Small intestine (tissue), 7 donors: ENCODE results near the gene ADAMTSL5. TPM values are rescaled to one million over a fixed set of nuclear protein-coding genes. Genes with fewer than 3 reads are reported as not detected.

Experiments
- DNase-seq, 2 donors: peaks; one replicate each; pipeline versions ENCODE4 v3.0.0 to v3.0.0-alpha.2; 2013
- FAIRE-seq: peaks from 2 replicates; lab custom pipeline; 2012; peaks lifted over from hg19 to GRCh38; lab: Jason Lieb, UNC
- H3K27ac ChIP-seq, 3 donors: one replicate each; pipeline ENCODE4 v1.5.1; 2013; ENCODE audit warnings: low read length in 2 of 3, mild to moderate bottlenecking in 2 of 3, control low read depth in 1 of 3, inconsistent platforms in 1 of 3, low read depth in 1 of 3, moderate library complexity in 1 of 3
- H3K27me3 ChIP-seq, 3 donors: one replicate each; pipeline ENCODE4 v1.6.1; 2013; ENCODE audit warnings: low read length in 3 of 3, inconsistent platforms in 1 of 3; ENCODE audit not compliant: control insufficient read depth in 3 of 3, insufficient read depth in 3 of 3
- H3K36me3 ChIP-seq, 3 donors: one replicate each; pipeline ENCODE4 v1.6.1; 2013; ENCODE audit warnings: low read length in 3 of 3, inconsistent platforms in 1 of 3, low read depth in 1 of 3, mild to moderate bottlenecking in 1 of 3, moderate library complexity in 1 of 3; ENCODE audit not compliant: control insufficient read depth in 3 of 3, insufficient read depth in 2 of 3
- H3K4me1 ChIP-seq, 3 donors: one replicate each; pipeline ENCODE4 v1.6.1; 2013; ENCODE audit warnings: low read length in 2 of 3, inconsistent platforms in 1 of 3, low read depth in 1 of 3, mild to moderate bottlenecking in 1 of 3, moderate library complexity in 1 of 3; ENCODE audit not compliant: control insufficient read depth in 3 of 3, insufficient read depth in 2 of 3
- H3K4me3 ChIP-seq, 3 donors: one replicate each; pipeline ENCODE4 v1.5.1; 2013; ENCODE audit warnings: low read length in 3 of 3, control low read depth in 1 of 3, inconsistent platforms in 1 of 3, low read depth in 1 of 3, mild to moderate bottlenecking in 1 of 3, moderate library complexity in 1 of 3
- H3K9me3 ChIP-seq, 2 donors: one replicate each; pipeline ENCODE4 v1.6.1; 2013; ENCODE audit warnings: low read depth in 1 of 2, low read length in 1 of 2; ENCODE audit not compliant: control insufficient read depth in 2 of 2, insufficient read depth in 1 of 2
- WGBS, 3 donors: extraction: QIAGEN DNeasy Blood & Tissue Kit; methylation state at CpG; one replicate each; pipeline ENCODE4 v1.1.7; 2013; 5-methylcytosine and 5-hydroxymethylcytosine counted together
- polyA plus RNA-seq, 4 donors: library from polyadenylated mRNA; stranded (reverse) in 3 of 4; unstranded in 1 of 4; fragments of 200-250 nt in 3 of 4; fragments of 120-200 nt in 1 of 4; gene quantifications; one replicate each; pipeline versions ENCODE4 v1.2.1 to v1.2.3, GENCODE V29; 2013
- donor health status: healthy with polysubstance abuse.
- donor health status: control.
- donor health status: control.
- donor health status: Bipolar disorder and iron deficiency.
- donor health status: healthy.

Gene ADAMTSL5
- polyA plus RNA-seq, 4 donors: 6.4 to 24.8 (median 18.6) TPM

DNA sequence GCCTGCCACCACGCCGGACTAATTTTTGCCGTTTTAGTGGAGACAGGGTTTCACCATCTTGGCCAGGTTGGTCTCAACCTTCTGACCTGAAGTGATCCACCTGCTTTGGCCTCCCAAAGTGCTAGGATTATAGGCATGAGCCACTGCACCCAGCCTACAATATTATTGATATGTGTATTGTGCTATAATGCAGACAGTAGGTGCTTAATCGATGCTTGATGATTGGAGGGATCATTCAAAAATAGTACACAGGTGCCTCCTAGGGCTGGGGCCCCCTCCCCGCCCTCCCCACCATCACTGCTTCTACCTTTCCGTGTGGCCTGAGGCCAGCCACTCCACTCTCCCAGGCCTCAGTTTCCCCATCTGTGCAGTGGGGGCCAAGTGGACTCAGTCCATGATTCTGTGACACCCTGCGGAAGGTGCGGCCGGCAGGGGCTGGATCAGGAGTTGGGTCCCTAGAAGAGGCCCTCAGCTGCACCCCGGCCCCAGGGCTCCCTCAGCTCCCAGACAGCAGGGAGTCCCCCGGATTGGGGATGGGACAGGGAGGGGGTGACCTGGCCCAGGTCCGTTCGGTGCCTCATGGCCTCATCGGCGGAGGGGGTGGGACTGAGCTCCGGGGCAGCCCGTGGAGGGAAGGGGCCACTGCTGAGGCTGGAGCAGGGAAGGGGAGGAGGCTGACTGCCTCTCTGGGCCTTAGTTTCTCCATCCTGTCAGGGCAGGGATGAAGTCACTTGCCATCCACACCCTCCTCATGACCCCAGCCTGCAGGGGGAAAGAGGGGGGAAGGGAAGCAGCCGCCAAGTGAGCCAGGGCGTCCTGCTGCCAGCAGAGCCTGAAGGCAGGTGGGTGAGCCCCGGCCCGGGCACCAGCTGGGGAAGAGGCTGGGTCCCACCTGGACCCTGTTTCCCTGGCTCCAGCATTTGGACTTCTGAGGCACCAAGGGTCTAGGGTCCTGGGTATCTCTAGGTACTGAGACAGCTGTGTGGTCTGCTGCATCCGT is 1.2 kb downstream of the ADAMTSL5 start:
- Histone ChIP-seq H3K4me3 (peak overlapping the region in 2 of 3 donors; percentile 54 to 95), H3K36me3 (peaks cover 0 to 19% (median 0%) of the 10 kb centered on the region in 3 donors), H3K9me3 (peaks cover 0 to 15% of the 10 kb centered on the region in 2 donors), H3K27me3 (peaks cover 0 to 19% (median 0%) of the 10 kb centered on the region in 3 donors), H3K4me1 (peaks cover 2 to 38% (median 6%) of the 10 kb centered on the region in 3 donors), H3K27ac (peak overlapping the region in 1 of 3 donors; percentile 87)
- FAIRE-seq: no peak
- DNase-seq: peak in 1 of 2 donors; percentile 49
- WGBS, 3 donors: 34 to 51% (median 44%) methylated on average over 20 to 22 of the region's 22 CpGs

DNA sequence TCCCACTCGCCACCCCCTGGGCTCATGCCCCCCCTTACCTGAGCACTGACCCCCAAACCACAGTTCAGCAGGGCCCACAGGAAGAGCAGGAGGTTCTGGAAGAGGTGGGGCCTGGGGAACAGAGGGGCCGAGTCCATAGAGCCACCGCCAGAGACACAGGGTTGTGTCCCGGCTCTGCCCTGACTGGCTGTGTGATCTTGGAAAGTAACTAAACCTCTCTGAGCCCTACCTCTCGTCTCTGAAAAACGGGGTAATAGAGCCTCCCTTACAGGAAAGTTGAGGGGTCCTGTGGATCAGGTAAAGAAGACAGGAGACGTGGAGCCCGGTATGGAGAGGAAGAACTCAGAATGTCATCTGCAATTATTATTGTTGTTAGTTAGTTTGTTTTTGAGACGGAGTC is 2.0 kb downstream of the ADAMTSL5 start:
- no peak for DNase-seq
- WGBS, 3 donors: 27 to 46% (median 44%) methylated on average over 9 of the region's 9 CpGs
- H3K27ac ChIP-seq: peak overlapping the region in 1 of 3 donors; percentile 87
- peaks cover 0 to 15% of the 10 kb centered on the region in 2 donors for H3K9me3 ChIP-seq
- H3K36me3 ChIP-seq: peaks cover 0 to 27% (median 0%) of the 10 kb centered on the region in 3 donors
- H3K27me3 ChIP-seq: peaks cover 0 to 15% (median 0%) of the 10 kb centered on the region in 3 donors
- peaks cover 2 to 38% (median 6%) of the 10 kb centered on the region in 3 donors for H3K4me1 ChIP-seq
- FAIRE-seq: no peak
- H3K4me3 ChIP-seq: peak overlapping the region in 2 of 3 donors; percentile 11 to 95

DNA sequence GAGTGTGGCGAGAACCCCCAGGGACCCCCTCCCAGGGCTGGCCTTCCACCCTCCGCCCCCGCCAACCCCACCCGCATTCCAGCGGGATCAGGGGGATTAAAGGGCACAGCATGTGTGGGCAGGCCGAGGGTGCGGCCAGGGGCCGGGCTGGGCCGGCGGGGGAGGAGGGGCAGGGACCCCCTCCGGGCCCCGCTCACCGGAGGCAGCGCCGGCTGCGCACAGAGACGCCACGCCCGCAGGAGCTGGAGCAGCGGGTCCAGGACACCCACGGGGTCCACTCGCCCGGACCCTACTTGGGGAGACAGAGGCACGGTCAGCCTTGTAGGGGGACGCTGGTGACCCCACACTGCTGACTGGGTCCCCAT is 2.4 kb downstream of the ADAMTSL5 start:
- H3K4me3 ChIP-seq: peak overlapping the region in 2 of 3 donors; percentile 11 to 95
- WGBS, 3 donors: 12 to 47% (median 27%) methylated on average over 17 to 25 of the region's 25 CpGs
- peaks cover 2 to 38% (median 6%) of the 10 kb centered on the region in 3 donors for H3K4me1 ChIP-seq
- peak overlapping the region in 1 of 3 donors; percentile 87 for H3K27ac ChIP-seq
- peaks cover 0 to 12% (median 0%) of the 10 kb centered on the region in 3 donors for H3K27me3 ChIP-seq
- peaks cover 0 to 18% of the 10 kb centered on the region in 2 donors for H3K9me3 ChIP-seq
- FAIRE-seq: no peak
- H3K36me3 ChIP-seq: peaks cover 0 to 31% (median 0%) of the 10 kb centered on the region in 3 donors
- DNase-seq: peak in 1 of 2 donors; percentile 72

DNA sequence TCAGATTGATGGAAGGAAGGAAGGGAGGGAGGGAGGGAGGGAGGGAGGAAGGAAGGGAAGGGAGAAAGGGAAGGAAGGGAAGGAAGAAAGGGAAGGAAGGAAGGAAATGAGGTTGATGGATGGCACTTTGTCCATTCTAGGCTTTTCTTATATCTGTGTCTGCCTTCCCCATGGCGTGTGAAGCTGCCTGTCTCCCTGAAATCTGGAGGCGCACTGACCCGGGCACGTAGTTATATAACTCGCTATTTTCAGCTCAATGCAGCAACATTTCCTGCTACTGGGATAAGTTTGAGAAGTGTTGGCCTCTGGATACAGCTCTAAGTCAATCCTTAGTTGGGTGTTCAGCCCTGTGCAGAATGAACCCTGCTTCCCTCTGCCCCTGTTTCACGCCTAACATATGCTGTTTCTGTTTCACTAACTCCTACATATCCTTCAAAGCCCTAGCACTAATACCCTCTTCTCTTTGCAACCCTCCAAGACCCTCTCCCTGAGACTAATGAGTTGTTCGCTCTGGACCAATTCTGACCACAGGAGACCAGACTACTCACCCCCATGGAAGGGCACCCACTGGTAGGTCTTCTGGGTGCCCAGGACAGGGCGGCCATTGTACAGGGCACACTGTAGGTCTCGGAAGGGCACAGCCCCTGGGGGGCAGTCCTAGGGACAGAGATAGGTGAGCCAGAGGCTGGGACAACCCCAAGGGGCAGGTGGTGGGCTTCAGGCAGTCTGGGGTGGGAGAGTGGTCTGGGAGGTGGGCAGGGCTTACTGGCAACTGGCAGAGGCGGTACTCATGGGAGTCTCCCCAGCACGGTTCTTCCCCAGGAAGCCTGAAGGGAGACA is 3.0 kb downstream of the ADAMTSL5 start:
- WGBS, 3 donors: 49 to 53% (median 51%) methylated on average over 11 of the region's 11 CpGs
- H3K27ac ChIP-seq: peak overlapping the region in 1 of 3 donors; percentile 87
- H3K4me3 ChIP-seq: peak overlapping the region in 1 of 3 donors; percentile 2
- H3K4me1 ChIP-seq: peaks cover 2 to 38% (median 6%) of the 10 kb centered on the region in 3 donors
- peaks cover 0 to 37% (median 0%) of the 10 kb centered on the region in 3 donors for H3K36me3 ChIP-seq
- peaks cover 0 to 6% (median 0%) of the 10 kb centered on the region in 3 donors for H3K27me3 ChIP-seq
- peaks cover 0 to 18% of the 10 kb centered on the region in 2 donors for H3K9me3 ChIP-seq
- DNase-seq (no peak), FAIRE-seq (no peak)

DNA sequence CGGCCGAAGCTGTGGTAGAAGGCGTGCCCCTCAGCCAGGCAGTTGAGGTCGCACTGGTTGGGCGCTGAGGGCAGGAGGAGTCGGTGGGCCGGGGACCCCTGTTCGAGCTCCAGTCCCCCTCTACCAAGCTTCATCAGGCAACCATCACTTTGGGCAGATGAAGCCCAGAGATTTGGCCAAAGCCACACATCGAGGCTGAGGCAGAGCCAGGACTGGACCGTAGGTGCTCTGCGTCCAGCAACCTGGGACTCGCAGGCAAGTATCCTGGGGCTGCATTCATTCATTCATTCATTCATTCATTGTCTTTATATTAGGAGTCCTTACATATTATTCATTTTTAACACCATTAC is 4.3 kb downstream of the ADAMTSL5 start:
- FAIRE-seq (no peak), DNase-seq (no peak)
- Histone ChIP-seq H3K9me3 (peaks cover 0 to 18% of the 10 kb centered on the region in 2 donors), H3K4me1 (peaks cover 2 to 46% (median 6%) of the 10 kb centered on the region in 3 donors), H3K36me3 (peaks cover 0 to 39% (median 0%) of the 10 kb centered on the region in 3 donors), H3K4me3 (peak overlapping the region in 1 of 3 donors; percentile 24), H3K27me3 (peaks cover 0 to 8% (median 2%) of the 10 kb centered on the region in 3 donors), H3K27ac (peak overlapping the region; percentile 17 to 67 (median 35))
- WGBS, 3 donors: 32 to 36% (median 33%) methylated on average over 12 of the region's 12 CpGs

DNA sequence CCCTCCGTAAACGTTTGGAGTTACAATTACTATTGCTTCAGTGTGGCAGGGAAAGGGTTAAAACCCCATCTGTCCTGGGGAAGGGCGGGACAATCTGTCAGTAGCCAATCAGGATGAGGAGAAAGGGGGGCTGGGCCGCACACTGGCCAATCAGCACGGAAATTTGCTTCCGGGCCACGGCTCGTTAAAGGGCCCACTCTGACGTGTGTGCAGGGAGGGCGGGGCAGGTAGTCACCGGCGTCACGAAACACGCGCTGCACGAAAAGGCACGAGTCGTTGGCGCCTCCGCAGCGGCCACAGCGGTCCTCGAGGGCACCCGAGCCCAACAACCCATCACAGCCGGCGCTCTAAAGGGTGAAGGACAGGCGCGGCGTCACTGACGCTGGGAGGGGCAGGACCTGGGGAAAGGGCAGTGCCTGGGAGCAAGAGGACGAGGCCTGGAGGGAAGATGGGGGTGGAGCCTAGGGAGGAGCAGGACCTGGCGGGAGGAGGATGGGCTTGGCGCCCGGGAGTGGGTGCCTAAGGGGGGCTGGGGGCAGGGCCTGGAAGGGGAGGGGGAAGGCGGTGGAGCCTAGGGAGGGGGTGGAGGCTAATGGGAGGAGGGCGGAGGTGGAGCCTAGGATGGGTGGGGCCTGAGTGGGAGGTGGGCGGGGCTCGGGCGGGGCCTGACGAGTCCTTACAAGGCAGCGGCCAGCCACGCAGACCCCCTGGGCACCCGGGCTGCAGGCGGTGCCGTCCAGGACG is 4.9 kb downstream of the ADAMTSL5 start:
- H3K27me3 ChIP-seq: peaks cover 0 to 13% (median 2%) of the 10 kb centered on the region in 3 donors
- no peak for FAIRE-seq
- peak overlapping the region in 2 of 3 donors; percentile 32 to 42 for H3K4me3 ChIP-seq
- DNase-seq: peak; percentile 95 to 98
- 2 to 4% (median 2%) methylated on average over 42 to 46 of the region's 46 CpGs for WGBS, 3 donors
- peak overlapping the region; percentile 35 to 95 (median 91) for H3K27ac ChIP-seq
- peaks cover 0 to 18% of the 10 kb centered on the region in 2 donors for H3K9me3 ChIP-seq
- H3K36me3 ChIP-seq: peaks cover 0 to 39% (median 0%) of the 10 kb centered on the region in 3 donors
- H3K4me1 ChIP-seq: peaks cover 2 to 52% (median 6%) of the 10 kb centered on the region in 3 donors

DNA sequence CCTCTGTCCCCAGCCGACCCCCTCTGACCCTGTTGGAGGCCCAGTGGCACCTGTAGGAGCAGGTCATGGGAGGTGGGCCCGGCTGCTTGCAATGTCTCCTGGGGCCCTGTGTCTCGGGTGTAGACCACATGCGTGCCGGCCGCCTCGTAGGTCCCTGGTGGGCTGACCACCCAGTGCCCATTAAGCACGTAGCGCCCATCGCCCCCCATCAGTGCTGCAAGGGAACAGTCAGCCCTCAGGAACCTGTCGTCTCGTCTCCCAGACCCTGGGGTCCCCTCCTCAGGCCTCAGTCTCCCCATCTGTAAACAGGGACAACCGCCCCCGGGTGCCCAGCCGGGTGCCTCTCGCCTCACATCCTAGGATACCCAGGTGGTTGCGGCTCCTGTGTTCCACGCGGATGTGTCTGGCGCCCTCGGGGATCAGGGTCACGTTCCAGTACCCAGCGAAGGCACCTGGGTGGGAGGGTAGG is 5.6 kb downstream of the ADAMTSL5 start:
- 66 to 67% (median 66%) methylated on average over 22 to 23 of the region's 23 CpGs for WGBS, 3 donors
- Histone ChIP-seq H3K4me3 (peak overlapping the region in 2 of 3 donors; percentile 32 to 42), H3K27ac (peak overlapping the region; percentile 34 to 95 (median 91)), H3K36me3 (peaks cover 0 to 39% (median 0%) of the 10 kb centered on the region in 3 donors), H3K4me1 (peaks cover 2 to 56% (median 6%) of the 10 kb centered on the region in 3 donors), H3K27me3 (peaks cover 0 to 13% (median 2%) of the 10 kb centered on the region in 3 donors), H3K9me3 (peaks cover 0 to 15% of the 10 kb centered on the region in 2 donors)
- DNase-seq: no peak
- no peak for FAIRE-seq
